Smooth muscle cell (in vitro differentiated cells): ENCODE measurements around the gene ABLIM3. TPM values are rescaled to one million over a fixed set of nuclear protein-coding genes. Genes with fewer than 3 reads are reported as not detected.
"Not testable (repeated sequence)": the region's sequence is repeated elsewhere in the genome, so short reads cannot be mapped to it uniquely, and the experiment has no call there.

Source experiments
- DNase-seq: peaks from one replicate; lab custom pipeline; 2025; ENCODE audit not compliant: unreplicated experiment; lab: John Stamatoyannopoulos, UW
- H2AFZ ChIP-seq: fragments of 200-600 bp; sonication (generic); 2 replicates; pipeline ENCODE4 v1.6.0; 2016; ENCODE audit warnings: antibody characterized with exemption, low read depth, mild to moderate bottlenecking
- H3F3A ChIP-seq: fragments of 200-600 bp; sonication (generic); 2 replicates; pipeline ENCODE4 v1.6.0; 2017; ENCODE audit warnings: antibody characterized with exemption, low read depth
- H3K27ac ChIP-seq: fragments of 200-600 bp; sonication (generic); 2 replicates; pipeline ENCODE4 v1.5.1; 2016; ENCODE audit warnings: low read depth, mild to moderate bottlenecking
- H3K27me3 ChIP-seq: fragments of 200-600 bp; sonication (generic); 2 replicates; pipeline ENCODE4 v1.6.1; 2016; ENCODE audit warnings: low read depth, mild to moderate bottlenecking
- H3K36me3 ChIP-seq: fragments of 200-600 bp; sonication (generic); 2 replicates; pipeline ENCODE4 v1.5.1; 2016; ENCODE audit warnings: low read depth
- H3K4me1 ChIP-seq: fragments of 200-600 bp; sonication (generic); 2 replicates; pipeline ENCODE4 v1.5.1; 2016; ENCODE audit warnings: low read depth
- H3K4me2 ChIP-seq: fragments of 200-600 bp; sonication (generic); 2 replicates; pipeline ENCODE4 v1.6.0; 2016; ENCODE audit warnings: mild to moderate bottlenecking
- H3K4me3 ChIP-seq: fragments of 200-600 bp; sonication (generic); 2 replicates; pipeline ENCODE4 v1.5.1; 2016; ENCODE audit warnings: mild to moderate bottlenecking
- H3K79me2 ChIP-seq: fragments of 200-600 bp; sonication (generic); 2 replicates; pipeline ENCODE4 v1.6.0; 2016; ENCODE audit warnings: low read depth, mild to moderate bottlenecking
- H3K9ac ChIP-seq: fragments of 200-600 bp; sonication (generic); 2 replicates; pipeline ENCODE4 v1.6.0; 2016; ENCODE audit warnings: low read depth
- H3K9me3 ChIP-seq: fragments of 200-600 bp; sonication (generic); replicated peaks from 2 replicates; pipeline ENCODE4 v1.5.1; 2016; ENCODE audit warnings: low read depth
- H4K20me1 ChIP-seq: fragments of 200-600 bp; sonication (generic); 2 replicates; pipeline ENCODE4 v1.6.0; 2016; ENCODE audit warnings: low read depth
- whole genome bisulfite sequencing: methylation state at CpG from one replicate; pipeline ENCODE4 v1.1.7; 2016; ENCODE audit warnings: low lambda C conversion rate; 5-methylcytosine and 5-hydroxymethylcytosine counted together
- polyA plus RNA-seq: library from polyadenylated mRNA; unstranded; fragments of >200 nt; fragmentation: Nextera tagmentation; extraction: Ambion mirVana; gene quantifications from 2 replicates; pipeline ENCODE4 v1.2.1, GENCODE V29; 2016
- total RNA-seq: library from RNA; depleted of rRNA; stranded (reverse); fragments of >200 nt; gene quantifications from 2 replicates; pipeline ENCODE4 v1.2.3, GENCODE V29; 2014
- TF ChIP-seq, protein P1 (sequence below): fragments of 200-600 bp; sonication (generic); IDR thresholded peaks from 2 replicates; pipeline ENCODE4 v1.5.1; 2017; ENCODE audit warnings: borderline replicate concordance, mild to moderate bottlenecking, antibody characterized with exemption; ENCODE audit not compliant: insufficient read depth, poor library complexity, severe bottlenecking

Gene ABLIM3
- total and polyA plus RNA-seq, 2 experiments from 2014 or later = 2.6 to 6.8 TPM

DNA sequence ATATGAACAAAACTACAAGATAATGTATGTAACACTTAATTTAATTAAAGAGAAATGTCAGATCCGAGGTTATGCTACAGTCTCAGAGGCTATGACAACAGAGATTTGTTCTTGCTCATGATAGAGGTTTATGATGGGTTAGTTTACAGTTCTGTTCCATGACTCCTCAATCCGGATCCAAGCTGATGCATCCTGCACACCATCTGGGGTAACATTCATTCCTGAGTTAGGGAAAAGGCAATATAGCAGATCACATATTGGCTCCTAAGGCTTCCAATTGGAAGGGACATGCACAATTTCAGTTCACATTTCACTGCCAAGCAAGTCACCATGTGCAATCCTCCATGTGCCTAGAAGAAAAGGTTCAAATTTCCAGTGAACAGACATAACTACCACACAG is 40.4 kb downstream of the ABLIM3 start:
- no peaks in the 10 kb centered on the region for H3K79me2 ChIP-seq
- WGBS = 90% methylated on average over 2 of the region's 2 CpGs
- TF ChIP-seq, protein P1, sequence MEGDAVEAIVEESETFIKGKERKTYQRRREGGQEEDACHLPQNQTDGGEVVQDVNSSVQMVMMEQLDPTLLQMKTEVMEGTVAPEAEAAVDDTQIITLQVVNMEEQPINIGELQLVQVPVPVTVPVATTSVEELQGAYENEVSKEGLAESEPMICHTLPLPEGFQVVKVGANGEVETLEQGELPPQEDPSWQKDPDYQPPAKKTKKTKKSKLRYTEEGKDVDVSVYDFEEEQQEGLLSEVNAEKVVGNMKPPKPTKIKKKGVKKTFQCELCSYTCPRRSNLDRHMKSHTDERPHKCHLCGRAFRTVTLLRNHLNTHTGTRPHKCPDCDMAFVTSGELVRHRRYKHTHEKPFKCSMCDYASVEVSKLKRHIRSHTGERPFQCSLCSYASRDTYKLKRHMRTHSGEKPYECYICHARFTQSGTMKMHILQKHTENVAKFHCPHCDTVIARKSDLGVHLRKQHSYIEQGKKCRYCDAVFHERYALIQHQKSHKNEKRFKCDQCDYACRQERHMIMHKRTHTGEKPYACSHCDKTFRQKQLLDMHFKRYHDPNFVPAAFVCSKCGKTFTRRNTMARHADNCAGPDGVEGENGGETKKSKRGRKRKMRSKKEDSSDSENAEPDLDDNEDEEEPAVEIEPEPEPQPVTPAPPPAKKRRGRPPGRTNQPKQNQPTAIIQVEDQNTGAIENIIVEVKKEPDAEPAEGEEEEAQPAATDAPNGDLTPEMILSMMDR = no peak
- H3K9ac ChIP-seq = no peak overlapping the region
- no peak overlapping the region for H3K27ac ChIP-seq
- H3K4me1 ChIP-seq = no peaks in the 10 kb centered on the region
- no peak overlapping the region for H3K4me2 ChIP-seq
- H3K36me3 ChIP-seq = no peaks in the 10 kb centered on the region
- no peaks in the 10 kb centered on the region for H3F3A ChIP-seq
- H3K4me3 ChIP-seq = no peak overlapping the region
- H3K27me3 ChIP-seq = peaks cover 50% of the 10 kb centered on the region
- no peaks in the 10 kb centered on the region for H4K20me1 ChIP-seq
- no peaks in the 10 kb centered on the region for H3K9me3 ChIP-seq
- H2AFZ ChIP-seq = no peak overlapping the region
- no peak for DNase-seq

DNA sequence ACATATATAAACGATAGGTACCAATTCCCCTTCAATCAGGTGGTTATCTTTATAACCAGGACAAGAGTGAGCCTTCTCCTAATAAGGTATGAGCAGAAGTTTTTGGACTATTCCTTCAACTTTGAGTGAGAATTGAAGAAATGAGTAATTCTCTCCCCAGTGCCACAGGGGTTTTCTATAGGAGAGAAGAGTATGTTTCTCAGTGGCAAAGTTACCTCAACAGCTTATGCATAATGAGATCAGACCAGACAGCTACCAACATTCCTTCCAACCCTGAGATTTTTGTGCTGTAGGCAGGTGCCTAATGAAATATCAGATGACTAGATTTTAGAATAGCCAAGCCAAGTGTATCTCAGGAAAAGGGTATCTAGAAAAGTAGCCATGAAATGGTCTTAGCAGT is 40.9 kb downstream of the ABLIM3 start:
- no peaks in the 10 kb centered on the region for H3K79me2 ChIP-seq
- no peak overlapping the region for H3K27ac ChIP-seq
- no peaks in the 10 kb centered on the region for H4K20me1 ChIP-seq
- no peak overlapping the region for H3K4me2 ChIP-seq
- H3K27me3 ChIP-seq = peaks cover 50% of the 10 kb centered on the region
- no peak for DNase-seq
- H3K9ac ChIP-seq = no peak overlapping the region
- no peak overlapping the region for H2AFZ ChIP-seq
- TF ChIP-seq, protein P1 = no peak
- 82% methylated on average over 1 of the region's 1 CpG for WGBS
- H3K36me3 ChIP-seq = no peaks in the 10 kb centered on the region
- no peaks in the 10 kb centered on the region for H3K4me1 ChIP-seq
- no peaks in the 10 kb centered on the region for H3F3A ChIP-seq
- H3K4me3 ChIP-seq = no peak overlapping the region
- no peaks in the 10 kb centered on the region for H3K9me3 ChIP-seq

DNA sequence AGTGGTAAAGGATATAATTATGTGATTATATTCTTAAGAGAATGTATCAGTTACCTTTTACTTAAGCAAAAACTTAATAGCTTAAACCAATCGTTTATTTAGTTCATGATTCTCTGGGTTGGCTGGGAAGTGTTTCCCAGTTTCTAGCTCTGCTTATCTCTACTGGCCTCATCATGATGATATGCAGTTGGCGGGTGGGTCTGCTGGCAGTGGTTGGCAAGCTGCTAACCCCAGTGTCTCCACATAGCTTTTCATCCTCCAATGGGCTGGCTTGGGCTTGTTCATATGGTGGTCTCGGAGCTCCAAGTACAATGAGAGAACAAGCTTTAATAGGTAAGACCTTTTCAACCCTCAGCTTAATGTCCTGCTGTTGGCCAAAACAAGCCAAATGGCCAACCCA is 43.8 kb downstream of the ABLIM3 start:
- H3K9me3 ChIP-seq = no peaks in the 10 kb centered on the region
- no peak overlapping the region for H3K9ac ChIP-seq
- no peaks in the 10 kb centered on the region for H3K79me2 ChIP-seq
- no peaks in the 10 kb centered on the region for H3K36me3 ChIP-seq
- peaks cover 34% of the 10 kb centered on the region for H3K27me3 ChIP-seq
- no peaks in the 10 kb centered on the region for H4K20me1 ChIP-seq
- H3F3A ChIP-seq = no peaks in the 10 kb centered on the region
- no peaks in the 10 kb centered on the region for H3K4me1 ChIP-seq
- H3K27ac ChIP-seq = no peak overlapping the region
- TF ChIP-seq, protein P1 = no peak
- H3K4me2 ChIP-seq = no peak overlapping the region
- H3K4me3 ChIP-seq = no peak overlapping the region
- H2AFZ ChIP-seq = no peak overlapping the region
- DNase-seq = no peak
- 79% methylated on average over 3 of the region's 3 CpGs for WGBS

DNA sequence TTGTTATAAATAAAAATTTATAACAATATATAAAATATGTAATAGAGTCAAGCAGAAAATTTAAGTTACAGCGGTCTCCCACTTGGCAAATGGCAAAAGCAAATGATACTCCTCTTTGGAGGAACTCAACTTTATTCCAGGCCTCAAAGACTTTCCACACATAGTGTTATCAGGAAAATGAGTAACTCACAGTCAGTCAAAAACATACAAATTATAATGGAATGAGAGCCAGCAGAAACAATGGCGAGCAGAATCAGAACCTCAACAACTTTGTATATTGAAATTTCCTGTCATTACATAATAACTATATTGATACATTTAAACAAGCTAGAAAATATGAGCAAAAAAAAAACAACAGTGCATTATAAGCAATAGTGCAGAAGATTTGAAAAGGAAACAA is 45.2 kb downstream of the ABLIM3 start:
- Histone ChIP-seq H4K20me1 (no peaks in the 10 kb centered on the region), H3K27me3 (peaks cover 19% of the 10 kb centered on the region), H3K27ac (no peak overlapping the region), H3K79me2 (no peaks in the 10 kb centered on the region), H3K4me2 (no peak overlapping the region), H3K9me3 (no peaks in the 10 kb centered on the region), H3K36me3 (no peaks in the 10 kb centered on the region), H3K4me1 (no peaks in the 10 kb centered on the region), H2AFZ (no peak overlapping the region), H3K9ac (no peak overlapping the region), H3F3A (no peaks in the 10 kb centered on the region), H3K4me3 (no peak overlapping the region)
- TF ChIP-seq, protein P1 = no peak
- WGBS = 69% methylated on average over 2 of the region's 2 CpGs
- no peak for DNase-seq

DNA sequence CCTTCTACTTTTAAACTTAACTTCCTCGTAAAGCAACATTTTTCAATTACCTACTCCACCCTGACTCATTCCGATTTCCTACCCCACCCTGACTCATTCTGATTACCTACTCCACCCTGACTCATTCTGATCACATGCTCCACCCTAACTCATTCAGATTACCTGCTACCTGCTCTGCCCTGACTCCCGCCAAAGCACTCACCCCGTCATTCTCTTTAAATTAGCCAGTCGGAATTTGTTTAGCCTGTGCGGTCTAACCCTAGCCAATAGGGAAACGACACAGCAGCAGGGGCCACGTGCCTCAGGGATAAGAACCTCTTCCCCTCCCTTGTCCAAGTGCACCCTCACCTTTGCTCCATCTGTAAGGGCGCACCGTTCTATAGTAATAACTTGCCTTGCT is 46.3 kb downstream of the ABLIM3 start:
- not testable (repeated sequence) for H3K36me3 ChIP-seq, H3K9me3 ChIP-seq, H3K9ac ChIP-seq, DNase-seq, H4K20me1 ChIP-seq, H3K27me3 ChIP-seq, H3K79me2 ChIP-seq, H2AFZ ChIP-seq, H3K4me2 ChIP-seq, H3F3A ChIP-seq, H3K4me3 ChIP-seq, H3K4me1 ChIP-seq
- WGBS = 74% methylated on average over 10 of the region's 10 CpGs
- H3K27ac ChIP-seq = peak overlapping the region; percentile 60
